GM19324 (cell line): ENCODE measurements around the gene ZKSCAN7.
"Not testable (repeated sequence)": the region's sequence is repeated elsewhere in the genome, so short reads cannot be mapped to it uniquely, and the experiment has no call there.

Source experiments
- ATAC-seq: cut with Tn5 transposase; IDR thresholded peaks from one replicate; pipeline ENCODE4 v1.9.1; 2021; ENCODE audit warnings: mild to moderate bottlenecking, moderate library complexity; ENCODE audit not compliant: unreplicated experiment, low FRiP score

Gene ZKSCAN7

GRCh38 chr3:44571024-44571423 is 16.0 kb downstream of the ZKSCAN7 start:
- no peak for ATAC-seq

- no peak for ATAC-seq
Observed at GRCh38 chr3:44576613-44577012, 21.6 kb downstream of the ZKSCAN7 start.

- ATAC-seq, result not testable (repeated sequence)
Observed at GRCh38 chr3:44577354-44577952, 22.5 kb downstream of the ZKSCAN7 start.

GRCh38 chr3:44578316-44578715 is 23.3 kb downstream of the ZKSCAN7 start:
- ATAC-seq, result not testable (repeated sequence)

GRCh38 chr3:44578924-44579515 is 24.0 kb downstream of the ZKSCAN7 start:
- not testable (repeated sequence) for ATAC-seq

- not testable (repeated sequence) for ATAC-seq
Observed at GRCh38 chr3:44579749-44580148, 24.8 kb downstream of the ZKSCAN7 start.

GRCh38 chr3:44580971-44581370 is 26.0 kb downstream of the ZKSCAN7 start:
- ATAC-seq, result not testable (repeated sequence)

- ATAC-seq, result no peak
Observed at GRCh38 chr3:44584646-44585501, 29.9 kb downstream of the ZKSCAN7 start, which contains the start of gene ZNF660. ZNF660 (plus strand) TSS chr3:44584964; CDS start chr3:44594194, 9,230 bp downstream.

GRCh38 chr3:44596621-44597020 is 41.6 kb downstream of the ZKSCAN7 start:
- ATAC-seq, result no peak

- no peak for ATAC-seq
Observed at GRCh38 chr3:44601749-44602148, 46.8 kb downstream of the ZKSCAN7 start.

GRCh38 chr3:44612678-44613077 is 57.7 kb downstream of the ZKSCAN7 start:
- ATAC-seq, result no peak
